IMR-90 (cell line): ENCODE data around the gene CITED4. TPM values are rescaled to one million over a fixed set of nuclear protein-coding genes. Genes with fewer than 3 reads are reported as not detected.

Source experiments
- ATAC-seq: fragments of 200-7000 bp; cut with Tn5 transposase; 2 replicates; pipeline ENCODE4 v1.9.1; 2020; ENCODE audit warnings: low read depth, mild to moderate bottlenecking, moderate library complexity
- BruUV-seq: library from RNA; stranded (reverse); fragments of 400-500 nt; replicated peaks from 2 replicates; lab custom pipeline; 2021; lab: Mats Ljungman, UMichigan
- CTCF ChIA-PET: fragments of 300-600 bp; formaldehyde crosslinking; extraction: SDS; loops from one replicate; lab custom pipeline; 2021; ENCODE audit warnings: antibody characterized with exemption; lab: Yijun Ruan, JAX
- POLR2A ChIA-PET: fragments of 300-600 bp; sonication (Branson Sonifier 250); formaldehyde crosslinking; loops from one replicate; lab custom pipeline; 2022; ENCODE audit warnings: antibody characterized with exemption; ENCODE audit not compliant: unreplicated experiment; lab: Charles Lee
- DNase-seq: peaks from one replicate; pipeline ENCODE4 v3.0.0; 2013
- H2AFZ ChIP-seq: replicated peaks from 2 replicates; pipeline ENCODE3; 2013; ENCODE audit warnings: low read length, mild to moderate bottlenecking; ENCODE audit not compliant: poor library complexity
- H2AK5ac ChIP-seq: 2 replicates; pipeline ENCODE4 v1.6.1; 2013; ENCODE audit warnings: low read depth, low read length, inconsistent platforms
- H2AK9ac ChIP-seq: replicated peaks from 2 replicates; pipeline ENCODE3; 2013; ENCODE audit warnings: mild to moderate bottlenecking, low read depth, low read length, moderate library complexity; ENCODE audit not compliant: poor library complexity
- H2BK120ac ChIP-seq: 2 replicates; pipeline ENCODE4 v1.6.1; 2013; ENCODE audit warnings: low read depth, low read length, inconsistent platforms
- H2BK15ac ChIP-seq: 3 replicates; pipeline ENCODE4 v1.6.1; 2013; ENCODE audit warnings: low read depth, low read length, inconsistent platforms
- H2BK20ac ChIP-seq: 2 replicates; pipeline ENCODE4 v1.6.1; 2013; ENCODE audit warnings: low read depth, mild to moderate bottlenecking, inconsistent platforms, low read length, moderate library complexity
- H2BK5ac ChIP-seq: 2 replicates; pipeline ENCODE4 v1.6.1; 2013; ENCODE audit warnings: mild to moderate bottlenecking, low read depth, low read length, inconsistent platforms; ENCODE audit not compliant: poor library complexity, severe bottlenecking
- H3K14ac ChIP-seq: replicated peaks from 2 replicates; pipeline ENCODE4 v1.6.1; 2013; ENCODE audit warnings: low read depth, low read length, inconsistent platforms
- H3K18ac ChIP-seq: 2 replicates; pipeline ENCODE4 v1.6.1; 2013; ENCODE audit warnings: low read depth, low read length, control low read depth
- H3K23ac ChIP-seq: 2 replicates; pipeline ENCODE4 v1.6.1; 2013; ENCODE audit warnings: low read depth, low read length, inconsistent platforms
- H3K27ac ChIP-seq: 2 replicates; pipeline ENCODE4 v1.5.1; 2013; ENCODE audit warnings: mild to moderate bottlenecking, control low read depth, low read length; ENCODE audit not compliant: insufficient read depth
- H3K27me3 ChIP-seq: 2 replicates; pipeline ENCODE4 v1.6.1; 2013; ENCODE audit warnings: low read length; ENCODE audit not compliant: control insufficient read depth, insufficient read depth
- H3K36me3 ChIP-seq: 2 replicates; pipeline ENCODE4 v1.6.1; 2013; ENCODE audit warnings: low read length, mixed read lengths; ENCODE audit not compliant: control insufficient read depth, insufficient read depth
- H3K4ac ChIP-seq: 2 replicates; pipeline ENCODE4 v1.6.1; 2013; ENCODE audit warnings: low read depth, low read length, inconsistent platforms
- H3K4me1 ChIP-seq: 2 replicates; pipeline ENCODE4 v1.6.1; 2013; ENCODE audit warnings: low read length, mixed read lengths; ENCODE audit not compliant: control insufficient read depth, insufficient read depth
- H3K4me2 ChIP-seq: 2 replicates; pipeline ENCODE4 v1.6.1; 2013; ENCODE audit warnings: low read depth, mild to moderate bottlenecking, control low read depth, low read length, moderate library complexity
- H3K4me3 ChIP-seq: 2 replicates; pipeline ENCODE4 v1.5.1; 2013; ENCODE audit warnings: low read depth, mild to moderate bottlenecking, control low read depth, low read length, moderate library complexity; ENCODE audit not compliant: insufficient read depth
- H3K56ac ChIP-seq: 2 replicates; pipeline ENCODE4 v1.6.1; 2013; ENCODE audit warnings: low read length, inconsistent platforms; ENCODE audit not compliant: insufficient read depth; ENCODE audit errors: extremely low read depth
- H3K79me1 ChIP-seq, 2 experiments: 2 replicates each; pipeline ENCODE4 v1.6.1; 2013; ENCODE audit warnings: low read length in 2 of 2, inconsistent platforms in 1 of 2, low read depth in 1 of 2
- H3K9ac ChIP-seq: 2 replicates; pipeline ENCODE4 v1.6.1; 2013; ENCODE audit warnings: low read depth, low read length, control low read depth
- H3K9me1 ChIP-seq: 2 replicates; pipeline ENCODE4 v1.6.1; 2013; ENCODE audit warnings: low read length, inconsistent platforms; ENCODE audit not compliant: insufficient read depth
- H3K9me3 ChIP-seq: 2 replicates; pipeline ENCODE4 v1.6.1; 2013; ENCODE audit warnings: low read length; ENCODE audit not compliant: control insufficient read depth, insufficient read depth
- H4K20me1 ChIP-seq: 2 replicates; pipeline ENCODE4 v1.6.1; 2013; ENCODE audit warnings: low read length, inconsistent platforms; ENCODE audit not compliant: insufficient read depth
- H4K5ac ChIP-seq: 2 replicates; pipeline ENCODE4 v1.6.1; 2013; ENCODE audit warnings: mild to moderate bottlenecking, low read depth, low read length, control low read depth
- H4K8ac ChIP-seq, 2 experiments: 2 replicates each; pipeline ENCODE4 v1.6.1; 2013; ENCODE audit warnings: low read depth in 2 of 2, low read length in 2 of 2, control low read depth in 1 of 2, inconsistent platforms in 1 of 2
- H4K91ac ChIP-seq: 2 replicates; pipeline ENCODE4 v1.6.1; 2013; ENCODE audit warnings: low read depth, low read length, inconsistent platforms; ENCODE audit not compliant: insufficient read depth
- CHD1 ChIP-seq: IDR thresholded peaks from 2 replicates; pipeline ENCODE4 v1.6.1; 2012; ENCODE audit warnings: low read depth, low read length, improper control_type of control experiment
- POLR2A ChIP-seq: IDR thresholded peaks from 2 replicates; pipeline ENCODE4 v1.6.1; 2012; ENCODE audit warnings: mild to moderate bottlenecking, low read depth, low read length
- WGBS, 2 experiments: methylation state at CpG; one replicate each; pipeline versions ENCODE4 v1.1.5 to v1.1.7; 2013; ENCODE audit warnings: missing lambda C conversion rate in 2 of 2; ENCODE audit not compliant: insufficient read length in 1 of 2; ENCODE audit errors: extremely low coverage in 2 of 2; 5-methylcytosine and 5-hydroxymethylcytosine counted together
- dilution Hi-C: fragments of 300-500 bp; cut with HindIII; formaldehyde crosslinking; loops from one replicate; pipeline ENCODE4 v1.14.3; 2018; ENCODE audit warnings: low sequenced_read_pairs; ENCODE audit not compliant: unreplicated experiment
- in situ Hi-C: fragments of 300-500 bp; cut with MboI; formaldehyde crosslinking; loops from 3 replicates; pipeline ENCODE4 v1.14.3; 2019; ENCODE audit warnings: low sequenced_read_pairs, inconsistent platforms, mixed read lengths
- intact Hi-C: fragments of 100-400 bp; cut with micrococcal nuclease; formaldehyde crosslinking; loops from 2 replicates; pipeline ENCODE4 v1.10.0; 2022
- polyA plus RNA-seq, 3 experiments: library from polyadenylated mRNA; depleted of rRNA; stranded (reverse); fragments of >200 nt; gene quantifications; 2 replicates each; pipeline ENCODE4 v1.2.3, GENCODE V29; 2012; ENCODE audit warnings: low replicate concordance in 1 of 3
- total RNA-seq: library from RNA; depleted of rRNA; stranded (reverse); fragments of >200 nt; gene quantifications from 2 replicates; pipeline ENCODE4 v1.2.3, GENCODE V29; 2012

Gene CITED4
- total and polyA plus RNA-seq, 2 of the 4 experiments (the other 2 are of a cell fraction), result under 0.01 to 1.6 TPM

GRCh38 chr1:40822890-40823289 is 39.3 kb downstream of the CITED4 start:
- H3K4me1 ChIP-seq, result peaks cover 15% of the 10 kb centered on the region
- no peak overlapping the region for H2AK9ac ChIP-seq
- H4K8ac ChIP-seq, result no peak overlapping the region
- H2BK120ac ChIP-seq, result no peak overlapping the region
- in situ Hi-C loops, result no loop called here
- no peak overlapping the region for H4K5ac ChIP-seq
- CTCF ChIA-PET, result no interaction called here
- H3K4me3 ChIP-seq, result no peak overlapping the region
- no peak overlapping the region for H3K18ac ChIP-seq
- peaks cover 16% of the 10 kb centered on the region for H3K9me1 ChIP-seq
- BruUV-seq, result no TSS peak
- no peaks in the 10 kb centered on the region for H3K9me3 ChIP-seq
- WGBS, 2 experiments, result no CpG with 5 or more reads among the region's 12 CpGs
- H3K56ac ChIP-seq, result no peak overlapping the region
- H2AFZ ChIP-seq, result no peak overlapping the region
- no peaks in the 10 kb centered on the region for H4K20me1 ChIP-seq
- no peak overlapping the region for H3K4ac ChIP-seq
- POLR2A ChIA-PET, result no interaction called here
- dilution Hi-C loops, result no loop called here
- DNase-seq (no peak), ATAC-seq (no peak)
- intact Hi-C loops, result no loop called here
- H3K23ac ChIP-seq, result no peak overlapping the region
- no peaks in the 10 kb centered on the region for H3K36me3 ChIP-seq
- H3K27ac ChIP-seq, result no peak overlapping the region
- no peaks in the 10 kb centered on the region for H3K79me1 ChIP-seq
- no peak overlapping the region for H2AK5ac ChIP-seq
- peaks cover 21% of the 10 kb centered on the region for H3K27me3 ChIP-seq
- TF ChIP-seq POLR2A (no peak), CHD1 (no peak)
- H3K4me2 ChIP-seq, result no peak overlapping the region
- no peak overlapping the region for H4K91ac ChIP-seq
- no peak overlapping the region for H2BK15ac ChIP-seq
- H2BK5ac ChIP-seq, result no peak overlapping the region
- H2BK20ac ChIP-seq, result no peak overlapping the region
- no peak overlapping the region for H3K14ac ChIP-seq
- no peak overlapping the region for H3K9ac ChIP-seq
